ENCODE data around the gene JAG2. TPM values are rescaled to one million over a fixed set of nuclear protein-coding genes. Genes with fewer than 3 reads are reported as not detected.

The JAG2 gene
- polyA plus RNA-seq, 2 donors: 18.7 to 32.4 TPM

GRCh38 chr14:105100910-105101309 is 67.7 kb downstream of the JAG2 start:
- no peak overlapping the region for H3K4me3 ChIP-seq (ENCODE audit: low read depth in 1 of 2, low read length in 2 of 2)
- no peaks in the 10 kb centered on the region for H3K36me3 ChIP-seq (ENCODE audit: control insufficient read depth in 2 of 2, insufficient read depth in 2 of 2, low read length in 1 of 2)
- peaks cover 0 to 4% of the 10 kb centered on the region in 2 donors for H3K9me3 ChIP-seq (ENCODE audit: control insufficient read depth in 2 of 2, insufficient read depth in 1 of 2, low read depth in 1 of 2, low read length in 1 of 2)
- WGBS, 2 donors: 73 to 79% methylated on average over 4 of the region's 4 CpGs
- H3K4me1 ChIP-seq (ENCODE audit: control insufficient read depth in 2 of 2, insufficient read depth in 2 of 2, low read length in 1 of 2): peaks cover 2 to 8% of the 10 kb centered on the region in 2 donors
- H3K27ac ChIP-seq (ENCODE audit: low read depth in 2 of 2, low read length in 1 of 2): no peak overlapping the region
- no peaks in the 10 kb centered on the region for H3K27me3 ChIP-seq (ENCODE audit: control insufficient read depth in 1 of 2, insufficient read depth in 2 of 2, low read length in 2 of 2)

DNA sequence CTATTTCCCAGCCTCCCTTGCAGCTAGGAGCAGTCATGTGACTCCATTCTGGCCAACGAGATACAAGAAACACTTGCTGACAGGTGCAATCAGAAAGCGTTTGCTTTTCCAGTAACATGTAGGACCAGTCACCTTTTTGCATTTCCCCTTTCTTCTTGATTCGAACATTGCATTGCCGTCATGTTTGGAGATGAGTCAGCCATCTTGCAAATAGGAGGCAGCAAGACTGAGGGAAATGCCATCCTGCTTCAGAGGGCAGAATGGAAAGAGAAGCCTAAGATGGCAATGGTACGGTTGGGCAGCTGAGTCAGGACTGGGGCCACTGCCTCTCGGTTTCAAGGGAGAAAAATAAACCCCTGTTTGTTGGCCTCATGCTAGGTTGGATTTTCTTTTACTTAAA is 68.8 kb downstream of the JAG2 start:
- H3K4me3 ChIP-seq (ENCODE audit: low read depth in 1 of 2, low read length in 2 of 2): no peak overlapping the region
- peaks cover 0 to 4% of the 10 kb centered on the region in 2 donors for H3K9me3 ChIP-seq (ENCODE audit: control insufficient read depth in 2 of 2, insufficient read depth in 1 of 2, low read depth in 1 of 2, low read length in 1 of 2)
- H3K36me3 ChIP-seq (ENCODE audit: control insufficient read depth in 2 of 2, insufficient read depth in 2 of 2, low read length in 1 of 2): no peaks in the 10 kb centered on the region
- no peak overlapping the region for H3K27ac ChIP-seq (ENCODE audit: low read depth in 2 of 2, low read length in 1 of 2)
- 73 to 75% methylated on average over 6 of the region's 6 CpGs for WGBS, 2 donors
- peaks cover 2 to 8% of the 10 kb centered on the region in 2 donors for H3K4me1 ChIP-seq (ENCODE audit: control insufficient read depth in 2 of 2, insufficient read depth in 2 of 2, low read length in 1 of 2)
- no peaks in the 10 kb centered on the region for H3K27me3 ChIP-seq (ENCODE audit: control insufficient read depth in 1 of 2, insufficient read depth in 2 of 2, low read length in 2 of 2)

DNA sequence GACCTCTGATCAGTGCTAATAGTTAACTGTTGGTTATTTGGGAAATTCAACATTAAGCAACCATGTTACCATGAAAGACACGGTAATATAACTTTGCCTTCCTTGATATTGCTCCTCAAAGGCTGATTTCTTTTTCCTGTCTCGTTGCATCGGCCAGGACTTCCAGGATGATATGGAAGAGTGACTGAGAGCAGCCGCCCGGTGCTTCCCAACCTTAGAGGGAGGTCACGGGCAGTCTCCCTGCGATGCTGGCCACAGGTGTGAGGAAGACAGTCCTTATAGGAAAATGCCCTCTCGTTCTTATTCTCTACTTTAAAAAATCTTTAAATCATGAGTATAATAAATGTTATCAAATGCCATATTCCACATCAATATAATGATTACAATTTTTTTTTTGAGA is 70.3 kb downstream of the JAG2 start:
- Histone ChIP-seq H3K27me3 (ENCODE audit: control insufficient read depth in 1 of 2, insufficient read depth in 2 of 2, low read length in 2 of 2) (no peaks in the 10 kb centered on the region), H3K4me3 (ENCODE audit: low read depth in 1 of 2, low read length in 2 of 2) (no peak overlapping the region), H3K9me3 (ENCODE audit: control insufficient read depth in 2 of 2, insufficient read depth in 1 of 2, low read depth in 1 of 2, low read length in 1 of 2) (peaks cover 0 to 4% of the 10 kb centered on the region in 2 donors), H3K4me1 (ENCODE audit: control insufficient read depth in 2 of 2, insufficient read depth in 2 of 2, low read length in 1 of 2) (peaks cover 2 to 18% of the 10 kb centered on the region in 2 donors), H3K36me3 (ENCODE audit: control insufficient read depth in 2 of 2, insufficient read depth in 2 of 2, low read length in 1 of 2) (no peaks in the 10 kb centered on the region), H3K27ac (ENCODE audit: low read depth in 2 of 2, low read length in 1 of 2) (no peak overlapping the region)
- 87 to 88% methylated on average over 8 of the region's 8 CpGs for WGBS, 2 donors

DNA sequence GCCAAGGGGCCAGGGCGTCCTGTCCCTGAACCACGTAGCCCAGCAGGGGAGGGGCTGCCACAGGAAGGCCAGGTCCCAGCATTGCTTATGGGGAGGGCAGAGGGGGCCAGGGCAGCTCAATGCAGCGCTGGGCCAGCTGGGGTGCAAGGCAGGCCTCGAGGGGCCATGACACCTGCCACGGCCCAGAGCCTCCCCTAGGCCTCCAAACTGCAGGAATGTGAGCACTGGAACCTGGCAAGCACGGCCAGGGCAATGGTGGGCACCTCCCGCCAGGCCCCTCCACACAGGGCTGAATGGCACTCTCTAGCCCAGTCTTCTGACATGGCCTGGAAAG is 70.8 kb downstream of the JAG2 start:
- Histone ChIP-seq H3K4me3 (ENCODE audit: low read depth in 1 of 2, low read length in 2 of 2) (no peak overlapping the region), H3K36me3 (ENCODE audit: control insufficient read depth in 2 of 2, insufficient read depth in 2 of 2, low read length in 1 of 2) (no peaks in the 10 kb centered on the region), H3K4me1 (ENCODE audit: control insufficient read depth in 2 of 2, insufficient read depth in 2 of 2, low read length in 1 of 2) (peaks cover 2 to 20% of the 10 kb centered on the region in 2 donors), H3K27ac (ENCODE audit: low read depth in 2 of 2, low read length in 1 of 2) (peak overlapping the region in 1 of 2 donors; percentile 17), H3K27me3 (ENCODE audit: control insufficient read depth in 1 of 2, insufficient read depth in 2 of 2, low read length in 2 of 2) (no peaks in the 10 kb centered on the region), H3K9me3 (ENCODE audit: control insufficient read depth in 2 of 2, insufficient read depth in 1 of 2, low read depth in 1 of 2, low read length in 1 of 2) (peaks cover 0 to 4% of the 10 kb centered on the region in 2 donors)
- WGBS, 2 donors: 57 to 68% methylated on average over 7 of the region's 7 CpGs

DNA sequence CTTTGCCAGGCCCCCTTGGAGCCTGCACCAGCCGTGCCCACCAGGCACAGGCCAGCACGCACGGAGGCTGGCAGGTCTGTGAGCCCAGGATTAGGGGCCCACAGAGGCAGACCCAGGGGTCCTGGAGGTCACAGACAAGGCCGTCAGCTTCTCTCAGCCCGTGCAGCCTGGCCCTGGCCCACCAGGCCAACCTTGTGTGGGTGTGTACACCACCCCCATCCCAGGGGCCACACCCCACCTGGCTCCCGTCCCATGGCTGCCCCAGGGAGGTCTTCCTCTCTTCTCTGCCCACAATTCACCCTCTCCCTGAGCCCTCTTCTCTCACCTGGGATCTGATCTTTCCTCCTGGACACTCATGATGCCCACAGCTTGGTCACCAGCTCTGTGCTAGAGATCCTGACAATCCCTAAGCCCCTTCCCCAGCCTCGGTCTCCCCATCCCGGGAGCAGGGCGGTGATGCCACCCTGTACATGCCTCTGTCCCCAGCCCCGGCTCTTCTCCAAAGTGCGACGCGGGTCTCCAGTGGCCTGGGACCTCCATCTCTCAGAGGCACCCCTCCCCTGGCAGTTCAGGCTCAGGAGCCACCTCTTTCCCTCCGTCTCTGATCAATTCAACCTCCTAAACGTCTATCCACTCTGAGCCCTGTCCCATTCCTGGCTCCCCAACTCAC is 72.2 kb downstream of the JAG2 start:
- Histone ChIP-seq H3K27ac (ENCODE audit: low read depth in 2 of 2, low read length in 1 of 2) (no peak overlapping the region), H3K27me3 (ENCODE audit: control insufficient read depth in 1 of 2, insufficient read depth in 2 of 2, low read length in 2 of 2) (no peaks in the 10 kb centered on the region), H3K4me3 (ENCODE audit: low read depth in 1 of 2, low read length in 2 of 2) (no peak overlapping the region), H3K9me3 (ENCODE audit: control insufficient read depth in 2 of 2, insufficient read depth in 1 of 2, low read depth in 1 of 2, low read length in 1 of 2) (peaks cover 0 to 4% of the 10 kb centered on the region in 2 donors), H3K4me1 (ENCODE audit: control insufficient read depth in 2 of 2, insufficient read depth in 2 of 2, low read length in 1 of 2) (peaks cover 4 to 33% of the 10 kb centered on the region in 2 donors), H3K36me3 (ENCODE audit: control insufficient read depth in 2 of 2, insufficient read depth in 2 of 2, low read length in 1 of 2) (no peaks in the 10 kb centered on the region)
- 80 to 90% methylated on average over 15 of the region's 15 CpGs for WGBS, 2 donors

- Histone ChIP-seq H3K4me1 (ENCODE audit: control insufficient read depth in 2 of 2, insufficient read depth in 2 of 2, low read length in 1 of 2) (peaks cover 8 to 40% of the 10 kb centered on the region in 2 donors), H3K4me3 (ENCODE audit: low read depth in 1 of 2, low read length in 2 of 2) (no peak overlapping the region)
- WGBS, 2 donors: 90 to 92% methylated on average over 7 of the region's 7 CpGs
Observed at GRCh38 chr14:105095236-105095805, 73.3 kb downstream of the JAG2 start.

DNA sequence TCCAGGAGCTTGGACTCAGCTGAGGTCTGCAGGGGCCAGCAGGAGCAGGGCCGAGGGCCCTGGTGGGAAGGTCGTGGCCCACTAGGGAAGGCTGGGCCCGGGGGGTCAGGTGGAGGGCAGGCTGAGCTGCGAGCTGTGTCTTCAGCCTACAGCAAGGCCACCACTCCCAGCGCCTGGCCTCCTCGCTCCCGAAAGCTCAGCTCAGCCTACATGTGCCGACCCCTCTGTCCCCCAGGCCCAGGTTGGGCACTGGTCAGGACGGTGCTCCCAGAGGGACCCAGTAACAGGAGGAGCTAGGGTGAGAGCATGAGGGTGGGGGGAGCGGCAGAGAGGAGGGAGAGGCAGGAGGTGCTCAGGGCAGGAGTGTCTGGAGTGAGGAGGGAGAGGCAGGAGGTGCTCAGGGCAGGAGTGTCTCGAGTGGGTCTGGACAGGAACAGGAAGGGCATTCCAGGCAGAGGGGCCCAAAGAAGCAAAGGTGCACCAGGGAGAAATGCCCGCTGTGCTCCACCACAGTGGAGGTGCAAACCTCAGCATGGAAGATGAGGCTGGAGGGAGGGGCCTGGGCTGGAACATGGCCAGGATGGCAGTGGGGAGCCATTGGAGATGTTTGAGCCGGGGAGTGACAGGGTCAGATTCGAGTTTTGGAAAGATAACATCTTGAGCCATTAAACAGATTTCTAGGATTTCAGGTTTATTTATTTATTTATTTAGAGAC is 74.2 kb downstream of the JAG2 start:
- no peaks in the 10 kb centered on the region for H3K9me3 ChIP-seq (ENCODE audit: control insufficient read depth in 2 of 2, insufficient read depth in 1 of 2, low read depth in 1 of 2, low read length in 1 of 2)
- peak overlapping the region in 1 of 2 donors; percentile 66 for H3K27ac ChIP-seq (ENCODE audit: low read depth in 2 of 2, low read length in 1 of 2)
- WGBS, 2 donors: 59 to 66% methylated on average over 14 of the region's 14 CpGs
- peak overlapping the region; percentile 60 to 62 for H3K4me3 ChIP-seq (ENCODE audit: low read depth in 1 of 2, low read length in 2 of 2)
- H3K36me3 ChIP-seq (ENCODE audit: control insufficient read depth in 2 of 2, insufficient read depth in 2 of 2, low read length in 1 of 2): no peaks in the 10 kb centered on the region
- no peaks in the 10 kb centered on the region for H3K27me3 ChIP-seq (ENCODE audit: control insufficient read depth in 1 of 2, insufficient read depth in 2 of 2, low read length in 2 of 2)
- peaks cover 8 to 44% of the 10 kb centered on the region in 2 donors for H3K4me1 ChIP-seq (ENCODE audit: control insufficient read depth in 2 of 2, insufficient read depth in 2 of 2, low read length in 1 of 2)

More at GRCh38 chr14:105095236-105095805, 73.3 kb downstream of the JAG2 start:
- H3K36me3 ChIP-seq (ENCODE audit: control insufficient read depth in 2 of 2, insufficient read depth in 2 of 2, low read length in 1 of 2): no peaks in the 10 kb centered on the region
- H3K27me3 ChIP-seq (ENCODE audit: control insufficient read depth in 1 of 2, insufficient read depth in 2 of 2, low read length in 2 of 2): no peaks in the 10 kb centered on the region
- peaks cover 0 to 4% of the 10 kb centered on the region in 2 donors for H3K9me3 ChIP-seq (ENCODE audit: control insufficient read depth in 2 of 2, insufficient read depth in 1 of 2, low read depth in 1 of 2, low read length in 1 of 2)
- no peak overlapping the region for H3K27ac ChIP-seq (ENCODE audit: low read depth in 2 of 2, low read length in 1 of 2)

DNA sequence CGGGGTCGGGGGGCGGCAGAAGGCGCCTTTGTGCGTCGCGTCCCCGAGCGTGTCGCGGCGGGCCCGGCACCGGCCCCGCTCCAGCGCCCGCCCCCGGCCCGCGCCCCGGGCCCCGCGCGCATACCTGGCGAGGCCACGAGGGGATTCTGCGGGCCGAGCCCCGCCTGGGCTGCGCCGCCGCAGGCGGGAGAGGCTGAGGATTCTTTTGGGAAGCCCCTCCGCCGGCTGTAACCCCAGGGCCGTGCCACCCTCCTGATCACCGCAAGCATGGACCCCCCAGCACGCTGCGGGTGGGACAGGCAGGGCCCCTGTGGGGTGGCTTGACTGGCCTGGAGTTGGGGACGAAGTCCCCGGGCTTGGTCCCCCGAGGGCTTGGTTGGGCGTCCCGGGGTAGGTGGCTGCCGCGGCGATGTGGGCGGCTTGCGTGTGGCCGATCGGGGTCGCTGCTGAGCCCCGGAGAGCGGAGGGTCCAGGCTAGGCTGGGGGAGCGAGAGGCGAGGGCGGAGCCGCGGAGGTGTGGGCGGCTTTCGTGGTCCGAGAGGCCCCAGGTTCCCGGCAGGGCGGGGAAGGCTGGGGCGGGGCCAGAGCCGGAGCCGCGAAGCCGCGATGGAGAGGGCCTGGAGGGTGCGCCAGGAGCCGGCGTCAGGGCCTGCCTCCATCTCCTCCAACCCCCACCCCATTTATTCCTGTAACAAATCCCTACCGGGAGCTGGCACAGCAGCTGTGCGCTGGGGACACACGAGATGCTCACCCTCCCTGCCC is 75.0 kb downstream of the JAG2 start:
- H3K4me1 ChIP-seq (ENCODE audit: control insufficient read depth in 2 of 2, insufficient read depth in 2 of 2, low read length in 1 of 2): peaks cover 8 to 47% of the 10 kb centered on the region in 2 donors
- H3K4me3 ChIP-seq (ENCODE audit: low read depth in 1 of 2, low read length in 2 of 2): peak overlapping the region; percentile 60 to 62
- H3K9me3 ChIP-seq (ENCODE audit: control insufficient read depth in 2 of 2, insufficient read depth in 1 of 2, low read depth in 1 of 2, low read length in 1 of 2): no peaks in the 10 kb centered on the region
- 1% methylated on average over 28 to 76 of the region's 76 CpGs for WGBS, 2 donors
- H3K27ac ChIP-seq (ENCODE audit: low read depth in 2 of 2, low read length in 1 of 2): peak overlapping the region; percentile 84 to 90
- H3K27me3 ChIP-seq (ENCODE audit: control insufficient read depth in 1 of 2, insufficient read depth in 2 of 2, low read length in 2 of 2): no peaks in the 10 kb centered on the region
- H3K36me3 ChIP-seq (ENCODE audit: control insufficient read depth in 2 of 2, insufficient read depth in 2 of 2, low read length in 1 of 2): no peaks in the 10 kb centered on the region

- H3K4me1 ChIP-seq (ENCODE audit: control insufficient read depth in 2 of 2, insufficient read depth in 2 of 2, low read length in 1 of 2): peaks cover 8 to 52% of the 10 kb centered on the region in 2 donors
- no peaks in the 10 kb centered on the region for H3K36me3 ChIP-seq (ENCODE audit: control insufficient read depth in 2 of 2, insufficient read depth in 2 of 2, low read length in 1 of 2)
- peak overlapping the region; percentile 60 to 62 for H3K4me3 ChIP-seq (ENCODE audit: low read depth in 1 of 2, low read length in 2 of 2)
- H3K27ac ChIP-seq (ENCODE audit: low read depth in 2 of 2, low read length in 1 of 2): peak overlapping the region; percentile 84 to 90
- 1 to 3% methylated on average over 22 to 46 of the region's 46 CpGs for WGBS, 2 donors
- H3K27me3 ChIP-seq (ENCODE audit: control insufficient read depth in 1 of 2, insufficient read depth in 2 of 2, low read length in 2 of 2): no peaks in the 10 kb centered on the region
- H3K9me3 ChIP-seq (ENCODE audit: control insufficient read depth in 2 of 2, insufficient read depth in 1 of 2, low read depth in 1 of 2, low read length in 1 of 2): no peaks in the 10 kb centered on the region
Observed at GRCh38 chr14:105093038-105093430, 75.5 kb downstream of the JAG2 start.
